ENCODE results near the gene TOP1.

Gene TOP1

DNA sequence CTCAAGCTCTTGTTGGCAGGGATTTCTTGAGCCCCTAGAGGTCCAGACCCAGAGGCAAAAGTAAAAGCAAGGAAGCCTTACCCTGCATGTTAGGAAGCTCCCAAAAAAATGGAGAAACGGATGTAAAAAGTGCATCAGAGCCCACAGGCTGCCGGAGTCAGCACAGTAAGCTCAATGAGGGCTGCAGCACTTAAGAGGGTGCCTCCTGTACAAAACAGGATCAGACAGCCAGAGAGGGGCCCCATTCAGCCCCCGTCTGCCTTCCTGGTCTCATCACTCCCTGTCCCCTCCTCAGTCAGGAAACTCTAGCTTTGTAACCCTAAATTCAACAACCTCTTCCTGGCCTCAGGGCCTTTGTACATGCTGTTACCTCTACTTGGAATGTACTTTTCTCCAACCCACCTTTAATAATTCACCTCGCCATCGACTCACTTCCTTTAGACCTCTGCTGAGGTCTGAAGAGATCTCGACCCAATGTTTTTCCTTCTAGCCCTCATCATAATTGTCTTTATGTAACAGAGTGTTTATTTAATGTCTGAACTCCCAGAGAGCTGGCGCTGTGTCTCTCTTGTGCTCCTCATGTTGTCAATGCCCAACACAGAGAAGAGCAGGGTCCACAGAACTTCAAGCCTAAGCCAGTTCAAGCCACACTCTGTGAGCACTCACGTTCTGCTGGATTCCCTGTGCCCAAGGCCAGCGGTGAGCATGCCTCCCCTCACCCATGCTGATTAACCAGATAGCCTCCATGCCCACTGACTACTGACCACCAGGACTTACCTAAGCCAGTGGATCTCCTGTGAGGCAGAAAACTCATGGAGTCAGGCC, 106.0 kb downstream of the TOP1 start:
- no peaks in the 10 kb centered on the region for H3K9me2 ChIP-seq (replicated peaks; ENCODE audit: control insufficient read depth, low read length)
- H3F3A ChIP-seq (ENCODE audit: control insufficient read depth, insufficient read depth), result peaks cover 25% of the 10 kb centered on the region
- peaks cover 13% of the 10 kb centered on the region for H3K36me3 ChIP-seq (ENCODE audit: control insufficient read depth, low read length)
- H3K27me3 ChIP-seq (ENCODE audit: control insufficient read depth, low read length), result no peaks in the 10 kb centered on the region
- peaks cover 22% of the 10 kb centered on the region for H3K79me2 ChIP-seq (ENCODE audit: control insufficient read depth, low read length)
- H4K20me1 ChIP-seq (ENCODE audit: control insufficient read depth, insufficient read depth, low read depth, low read length), result 0 out of 2 replicates have a peak, but pooled peaks cover 4% of the 10 kb centered on the region
- H3K4me2 ChIP-seq (ENCODE audit: low read length), result no peak overlapping the region
- H3K27ac ChIP-seq (ENCODE audit: low read depth, low read length), result no peak overlapping the region
- H3K9me3 ChIP-seq (ENCODE audit: control insufficient read depth, insufficient read depth, low read length), result no peaks in the 10 kb centered on the region
- H3K4me3 ChIP-seq (ENCODE audit: low read length), result no peak overlapping the region
- TF ChIP-seq, protein P1, sequence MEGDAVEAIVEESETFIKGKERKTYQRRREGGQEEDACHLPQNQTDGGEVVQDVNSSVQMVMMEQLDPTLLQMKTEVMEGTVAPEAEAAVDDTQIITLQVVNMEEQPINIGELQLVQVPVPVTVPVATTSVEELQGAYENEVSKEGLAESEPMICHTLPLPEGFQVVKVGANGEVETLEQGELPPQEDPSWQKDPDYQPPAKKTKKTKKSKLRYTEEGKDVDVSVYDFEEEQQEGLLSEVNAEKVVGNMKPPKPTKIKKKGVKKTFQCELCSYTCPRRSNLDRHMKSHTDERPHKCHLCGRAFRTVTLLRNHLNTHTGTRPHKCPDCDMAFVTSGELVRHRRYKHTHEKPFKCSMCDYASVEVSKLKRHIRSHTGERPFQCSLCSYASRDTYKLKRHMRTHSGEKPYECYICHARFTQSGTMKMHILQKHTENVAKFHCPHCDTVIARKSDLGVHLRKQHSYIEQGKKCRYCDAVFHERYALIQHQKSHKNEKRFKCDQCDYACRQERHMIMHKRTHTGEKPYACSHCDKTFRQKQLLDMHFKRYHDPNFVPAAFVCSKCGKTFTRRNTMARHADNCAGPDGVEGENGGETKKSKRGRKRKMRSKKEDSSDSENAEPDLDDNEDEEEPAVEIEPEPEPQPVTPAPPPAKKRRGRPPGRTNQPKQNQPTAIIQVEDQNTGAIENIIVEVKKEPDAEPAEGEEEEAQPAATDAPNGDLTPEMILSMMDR (IDR thresholded peaks at IDR 0.05; ENCODE audit: low read depth, low read length, poor library complexity, severe bottlenecking), result no peak
- TF ChIP-seq EZH2phosphoT487 (IDR thresholded peaks at IDR 0.05; ENCODE audit: borderline replicate concordance, low read length), result no peak
- peaks cover 31% of the 10 kb centered on the region for H3K4me1 ChIP-seq (ENCODE audit: control insufficient read depth, low read length)

DNA sequence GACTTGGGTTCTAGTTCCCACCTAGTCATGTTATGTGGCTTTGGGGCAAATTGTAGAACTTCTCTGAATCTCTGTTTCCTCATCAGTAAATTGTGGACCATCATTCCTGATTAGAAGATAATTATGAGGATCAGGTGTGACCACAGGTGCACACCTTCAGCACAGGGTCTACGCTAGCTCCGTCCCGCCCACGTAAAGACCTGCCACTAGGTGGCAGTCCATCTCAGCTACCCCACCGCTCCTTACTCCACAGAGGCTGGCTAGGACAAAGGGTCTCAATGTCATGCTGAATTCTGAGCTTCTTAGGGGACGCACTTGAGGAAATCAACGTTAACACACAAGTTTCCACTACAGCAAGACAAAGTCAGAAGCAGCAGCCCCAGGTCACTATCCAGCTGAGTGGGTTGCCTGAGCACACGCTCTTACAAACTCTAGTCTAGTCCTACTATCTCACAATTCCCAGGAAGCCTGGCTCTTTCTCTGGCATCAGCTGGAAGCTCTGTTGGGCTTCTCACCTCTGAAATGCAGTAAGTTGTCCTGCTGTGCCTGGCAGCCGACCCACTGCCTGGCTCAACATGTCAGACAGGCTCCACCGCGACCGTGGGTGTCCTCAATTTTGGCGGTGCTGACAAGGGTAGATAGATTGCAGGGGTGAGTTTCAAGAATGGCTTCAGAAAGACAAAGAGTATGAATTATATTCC, 106.7 kb downstream of the TOP1 start:
- no peak overlapping the region for H3K4me2 ChIP-seq (ENCODE audit: low read length)
- peaks cover 29% of the 10 kb centered on the region for H3K79me2 ChIP-seq (ENCODE audit: control insufficient read depth, low read length)
- TF ChIP-seq, protein P1 (IDR thresholded peaks at IDR 0.05; ENCODE audit: low read depth, low read length, poor library complexity, severe bottlenecking), result peak; percentile 99
- TF ChIP-seq EZH2phosphoT487 (IDR thresholded peaks at IDR 0.05; ENCODE audit: borderline replicate concordance, low read length), result no peak
- no peaks in the 10 kb centered on the region for H3K9me2 ChIP-seq (replicated peaks; ENCODE audit: control insufficient read depth, low read length)
- H3K36me3 ChIP-seq (ENCODE audit: control insufficient read depth, low read length), result peaks cover 18% of the 10 kb centered on the region
- H3K9me3 ChIP-seq (ENCODE audit: control insufficient read depth, insufficient read depth, low read length), result no peaks in the 10 kb centered on the region
- H3K27me3 ChIP-seq (ENCODE audit: control insufficient read depth, low read length), result no peaks in the 10 kb centered on the region
- peaks cover 4% of the 10 kb centered on the region; the same call in 1 of the 2 replicates for H4K20me1 ChIP-seq (ENCODE audit: control insufficient read depth, insufficient read depth, low read depth, low read length)
- H3K27ac ChIP-seq (ENCODE audit: low read depth, low read length), result no peak overlapping the region
- H3K4me1 ChIP-seq (ENCODE audit: control insufficient read depth, low read length), result peaks cover 38% of the 10 kb centered on the region
- peaks cover 21% of the 10 kb centered on the region for H3F3A ChIP-seq (ENCODE audit: control insufficient read depth, insufficient read depth)
- no peak overlapping the region for H3K4me3 ChIP-seq (ENCODE audit: low read length)

DNA sequence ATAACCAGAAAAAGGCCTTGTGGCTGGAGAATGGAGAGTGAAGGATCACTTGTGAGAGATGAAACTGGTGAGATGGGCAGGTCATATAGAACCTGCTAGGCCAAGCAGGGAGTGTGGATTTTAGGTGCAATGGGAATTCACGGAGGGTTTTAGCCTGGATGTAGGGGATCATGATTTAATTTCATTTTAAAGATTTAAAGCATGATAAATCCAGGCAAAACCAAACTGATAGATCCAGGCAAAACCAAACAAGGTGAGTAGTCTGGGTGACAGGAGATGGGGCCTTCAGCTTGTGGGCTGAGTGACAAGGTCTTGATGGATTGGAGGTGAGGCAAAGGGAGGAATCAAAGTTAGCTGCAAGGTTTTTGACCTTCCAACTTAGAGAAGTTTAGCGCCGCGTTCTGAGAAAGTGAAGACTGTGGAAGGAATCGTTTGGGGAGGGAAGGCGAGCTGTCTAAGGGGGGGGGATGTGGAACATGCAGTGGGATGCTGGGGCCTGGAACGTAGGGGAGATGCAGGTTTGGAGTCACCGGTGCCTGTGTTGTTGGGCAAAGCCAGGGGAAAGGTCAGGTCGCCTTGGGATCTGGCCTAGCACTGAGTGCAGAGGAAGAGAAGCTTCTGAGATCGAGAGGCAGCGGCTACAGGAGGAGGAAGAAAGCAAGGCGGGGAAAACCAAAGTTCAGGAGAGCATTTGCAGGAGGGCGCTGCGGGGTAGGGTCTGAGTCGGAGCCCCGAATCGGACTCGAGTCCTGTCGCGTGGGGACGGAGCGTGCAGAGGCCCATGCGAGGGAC, 107.5 kb downstream of the TOP1 start:
- H3K36me3 ChIP-seq (ENCODE audit: control insufficient read depth, low read length), result peaks cover 24% of the 10 kb centered on the region
- peaks cover 4% of the 10 kb centered on the region; the same call in 1 of the 2 replicates for H4K20me1 ChIP-seq (ENCODE audit: control insufficient read depth, insufficient read depth, low read depth, low read length)
- H3K4me3 ChIP-seq (ENCODE audit: low read length), result peak overlapping the region; percentile 93
- peak overlapping the region; percentile 86 for H3K4me2 ChIP-seq (ENCODE audit: low read length)
- no peak overlapping the region for H3K27ac ChIP-seq (ENCODE audit: low read depth, low read length)
- H3K9me2 ChIP-seq (replicated peaks; ENCODE audit: control insufficient read depth, low read length), result no peaks in the 10 kb centered on the region
- peaks cover 37% of the 10 kb centered on the region for H3K79me2 ChIP-seq (ENCODE audit: control insufficient read depth, low read length)
- peaks cover 18% of the 10 kb centered on the region for H3F3A ChIP-seq (ENCODE audit: control insufficient read depth, insufficient read depth)
- no peaks in the 10 kb centered on the region for H3K9me3 ChIP-seq (ENCODE audit: control insufficient read depth, insufficient read depth, low read length)
- TF ChIP-seq, protein P1 (IDR thresholded peaks at IDR 0.05; ENCODE audit: low read depth, low read length, poor library complexity, severe bottlenecking), result no peak
- no peak for TF ChIP-seq EZH2phosphoT487 (IDR thresholded peaks at IDR 0.05; ENCODE audit: borderline replicate concordance, low read length)
- peaks cover 45% of the 10 kb centered on the region for H3K4me1 ChIP-seq (ENCODE audit: control insufficient read depth, low read length)
- H3K27me3 ChIP-seq (ENCODE audit: control insufficient read depth, low read length), result no peaks in the 10 kb centered on the region
